Activated T-cell treated with anti-CD3 and anti-CD28 coated beads for 1 hour (primary cell): ENCODE measurements around the gene IPO11.

Source experiments
- DNase-seq: peaks from one replicate; pipeline ENCODE4 v3.0.0-alpha.2; 2020; ENCODE audit warnings: low read depth

IPO11 gene

GRCh38 chr5:62412549-62413329 lies at the start of gene IPO11:
Gene IPO11 (plus strand): TSS chr5:62412763. CDS start chr5:62437280, 24,517 bp downstream.
- peak; percentile 97 for DNase-seq

DNA sequence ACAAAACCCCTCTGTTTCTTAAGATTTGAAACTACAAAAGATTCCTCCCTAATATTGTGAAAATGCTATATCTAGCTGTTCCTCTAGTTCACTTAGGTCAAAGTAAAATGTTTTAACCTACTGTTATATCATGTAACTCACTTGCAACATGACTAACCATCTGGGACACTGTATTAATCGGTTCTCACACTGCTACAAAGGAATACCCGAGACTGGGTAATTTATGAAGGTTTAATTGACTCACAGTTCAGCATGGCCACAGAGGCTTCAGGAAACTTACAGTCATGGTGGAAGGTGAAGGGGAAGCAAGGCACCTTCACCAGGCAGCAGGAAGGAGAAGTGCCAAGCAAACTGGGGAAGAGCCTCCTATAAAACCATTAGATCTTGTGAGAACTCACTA lies 43.5 kb upstream of the IPO11 start:
- no peak for DNase-seq

GRCh38 chr5:62371409-62371808 lies 41.2 kb upstream of the IPO11 start:
- no peak for DNase-seq

GRCh38 chr5:62372600-62372999 lies 40.0 kb upstream of the IPO11 start:
- DNase-seq = no peak

- DNase-seq = no peak
These were observed 39.2 kb upstream of the IPO11 start for GRCh38 chr5:62373382-62373781.

DNA sequence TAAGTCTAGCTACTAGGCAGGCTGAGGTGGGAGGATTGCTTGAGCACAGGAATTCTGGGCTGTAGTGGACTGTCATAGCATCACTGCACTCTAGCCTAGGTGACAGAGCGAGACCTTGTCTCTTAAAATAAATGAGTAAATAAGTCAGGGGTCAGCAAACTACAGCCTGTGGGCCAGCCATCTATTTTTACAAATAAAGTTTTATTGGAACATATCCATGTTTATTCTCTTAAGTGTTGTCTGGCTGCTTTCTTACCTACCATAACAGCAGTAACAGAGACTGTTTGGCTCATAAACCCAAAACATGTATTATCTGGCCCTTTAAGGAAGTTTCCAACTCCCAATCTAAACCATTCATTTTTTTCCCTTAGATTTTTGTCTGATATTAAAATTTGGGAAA lies 38.5 kb upstream of the IPO11 start:
- no peak for DNase-seq

DNA sequence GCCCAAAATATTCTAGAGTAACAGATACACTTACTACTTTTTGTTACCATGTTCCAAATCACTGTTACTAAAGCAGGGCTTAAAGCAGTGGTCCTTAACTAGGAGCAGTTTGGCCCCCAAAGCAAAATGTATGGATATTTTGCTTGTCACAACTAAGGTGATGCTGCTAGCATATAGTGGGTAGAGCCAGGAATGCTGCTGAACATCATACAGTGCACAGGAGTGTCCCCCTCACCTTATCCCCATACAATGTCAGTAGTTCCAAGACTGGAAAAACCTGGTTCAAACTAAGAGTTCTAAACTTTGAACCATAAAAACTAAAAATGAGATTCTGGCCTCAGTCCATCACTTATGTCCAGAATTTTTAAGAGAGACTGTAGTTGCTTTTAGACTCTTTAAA lies 36.9 kb upstream of the IPO11 start:
- no peak for DNase-seq

GRCh38 chr5:62376064-62376463 lies 36.5 kb upstream of the IPO11 start:
- no peak for DNase-seq

GRCh38 chr5:62385131-62385530 lies 27.4 kb upstream of the IPO11 start:
- no peak for DNase-seq

DNA sequence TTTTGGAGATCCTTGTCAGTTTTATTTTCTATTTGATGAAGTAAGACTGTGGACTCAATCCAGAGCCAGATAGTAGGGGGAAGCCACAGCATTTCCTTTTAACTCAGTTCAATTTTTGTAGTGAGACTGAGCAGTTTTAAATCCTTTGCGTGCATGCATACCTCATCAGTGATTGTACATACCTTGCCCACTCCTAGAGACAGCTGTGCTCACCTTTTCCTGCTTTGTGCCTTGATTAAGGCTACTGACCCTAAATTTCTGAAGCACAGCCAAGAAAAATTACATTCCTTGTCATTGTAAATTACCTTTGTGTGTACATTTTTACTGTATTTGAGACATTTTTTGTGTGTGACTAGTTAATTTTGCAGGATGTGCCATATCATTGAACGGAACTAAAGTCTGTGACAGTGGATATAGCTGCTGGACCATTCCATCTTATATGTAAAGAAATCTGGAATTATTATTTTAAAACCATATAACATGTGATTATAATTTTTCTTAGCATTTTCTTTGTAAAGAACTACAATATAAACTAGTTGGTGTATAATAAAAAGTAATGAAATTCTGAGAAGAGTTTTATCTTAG lies 26.7 kb upstream of the IPO11 start:
- no peak for DNase-seq

DNA sequence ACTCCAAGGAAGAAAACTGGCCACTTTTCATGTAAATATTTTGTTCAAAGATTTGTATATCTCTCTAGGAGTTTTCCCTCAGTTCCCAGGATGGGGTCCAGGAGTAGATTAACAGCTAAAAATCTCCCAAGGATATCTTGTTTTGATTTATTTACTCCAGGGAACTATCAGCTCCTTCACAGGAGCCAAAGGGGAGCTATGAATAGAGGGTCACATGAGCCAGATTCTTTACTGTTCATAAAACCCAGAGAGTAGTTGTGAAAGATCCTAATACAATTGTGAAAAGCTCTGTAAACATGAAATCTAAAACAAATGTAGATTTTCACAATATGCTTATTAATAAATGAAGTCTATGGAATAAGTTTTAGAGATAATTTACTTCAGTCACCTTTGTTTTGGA lies 25.7 kb upstream of the IPO11 start:
- DNase-seq = no peak

DNA sequence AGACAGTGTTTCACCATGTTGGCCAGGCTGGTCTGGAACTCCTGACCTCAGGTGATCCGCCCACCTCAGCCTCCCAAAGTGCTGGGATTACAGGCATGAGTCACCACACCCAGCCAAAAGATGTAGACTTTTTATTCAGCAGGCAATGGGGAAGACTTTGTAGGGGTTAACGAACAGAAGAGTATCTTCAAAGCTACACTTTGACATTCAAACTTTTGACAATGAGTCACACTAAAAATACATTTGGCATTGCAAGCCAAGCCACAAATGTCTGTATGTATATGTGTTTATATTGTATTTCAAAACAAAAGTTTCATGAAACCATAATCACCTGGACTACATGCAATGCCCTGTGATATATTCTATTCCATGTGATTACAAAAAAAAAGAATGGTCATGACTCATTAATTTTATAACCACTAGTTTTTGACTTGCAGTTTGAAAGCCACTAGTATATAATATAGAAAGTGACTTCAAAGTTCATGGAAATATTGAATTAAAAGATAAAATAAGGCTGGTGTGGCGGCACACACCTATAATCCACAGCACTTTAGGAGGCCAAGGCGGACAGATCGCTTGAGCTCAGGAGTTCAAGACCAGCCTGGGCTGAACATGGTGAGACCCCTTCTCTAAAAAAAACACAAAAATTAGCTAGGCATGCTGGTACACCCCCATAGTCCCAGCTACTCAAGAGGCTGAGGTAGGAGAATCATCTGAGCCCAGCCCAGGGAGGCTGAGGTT lies 17.2 kb upstream of the IPO11 start:
- no peak for DNase-seq

DNA sequence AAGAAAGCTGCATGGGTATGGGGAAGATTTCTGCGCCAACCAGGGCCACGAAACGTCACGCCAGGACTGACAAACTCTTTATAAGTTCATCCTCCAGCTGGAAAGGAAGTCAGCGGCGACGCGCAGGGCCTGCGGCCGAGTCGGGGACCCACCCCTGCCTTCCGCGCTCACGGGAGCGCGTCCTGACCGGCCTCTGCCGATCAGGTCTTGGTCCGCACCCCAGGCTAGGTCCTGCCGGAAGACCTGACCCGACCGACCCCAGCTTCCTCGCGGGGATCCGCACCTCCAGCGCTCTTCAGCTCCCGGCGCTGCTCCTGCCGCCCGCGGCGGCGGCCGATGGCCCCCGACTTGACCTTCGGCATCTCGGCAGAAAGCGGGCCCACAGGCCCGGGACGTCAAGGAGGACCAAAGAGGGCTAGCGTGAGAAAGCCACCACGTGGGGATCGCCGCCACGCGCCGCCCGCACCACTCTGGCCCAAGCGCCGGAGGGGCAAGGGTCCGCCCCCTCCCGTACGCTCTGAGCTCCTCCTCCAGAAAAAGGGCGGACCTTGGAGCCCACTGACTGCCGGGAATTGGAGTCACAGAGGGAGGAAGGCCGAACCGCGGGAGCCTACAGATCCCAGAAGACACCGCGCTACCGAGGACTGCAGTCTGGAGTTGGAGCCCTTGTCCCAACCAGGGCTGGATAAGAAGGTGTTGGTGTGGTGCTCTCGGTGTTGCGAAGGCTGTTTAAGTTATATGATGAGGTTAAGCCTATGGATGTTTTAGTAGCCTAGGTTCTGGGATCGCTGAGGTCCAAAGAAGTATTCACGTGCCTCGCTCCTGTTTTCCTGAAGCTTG lies 8.9 kb upstream of the IPO11 start, which contains the start of gene DIMT1:
TSS of gene DIMT1 (minus strand) at position 495 of the 840 bp plus-strand sequence. CDS start at position 362, 133 bp downstream.
- DNase-seq = peak; percentile 82

DNA sequence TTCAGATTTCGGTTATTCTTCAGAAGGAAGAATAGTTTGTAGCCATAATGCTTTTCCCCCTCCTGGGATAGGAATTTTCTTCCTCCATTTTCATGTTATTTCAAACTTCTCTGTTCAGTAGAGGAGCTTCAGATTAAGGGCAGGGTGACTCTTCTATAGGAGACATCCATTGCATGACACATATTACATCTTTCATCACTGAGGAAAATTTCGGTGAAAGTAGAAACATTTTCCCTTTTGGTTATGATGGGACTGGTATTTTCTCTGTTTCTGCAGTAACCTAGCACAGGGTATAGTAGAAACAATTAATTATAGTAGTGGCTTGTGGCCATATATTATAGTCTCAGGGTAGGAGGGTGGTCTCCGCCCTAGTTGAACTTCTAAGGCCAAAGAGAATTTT lies 1.1 kb downstream of the IPO11 start:
- DNase-seq = no peak

DNA sequence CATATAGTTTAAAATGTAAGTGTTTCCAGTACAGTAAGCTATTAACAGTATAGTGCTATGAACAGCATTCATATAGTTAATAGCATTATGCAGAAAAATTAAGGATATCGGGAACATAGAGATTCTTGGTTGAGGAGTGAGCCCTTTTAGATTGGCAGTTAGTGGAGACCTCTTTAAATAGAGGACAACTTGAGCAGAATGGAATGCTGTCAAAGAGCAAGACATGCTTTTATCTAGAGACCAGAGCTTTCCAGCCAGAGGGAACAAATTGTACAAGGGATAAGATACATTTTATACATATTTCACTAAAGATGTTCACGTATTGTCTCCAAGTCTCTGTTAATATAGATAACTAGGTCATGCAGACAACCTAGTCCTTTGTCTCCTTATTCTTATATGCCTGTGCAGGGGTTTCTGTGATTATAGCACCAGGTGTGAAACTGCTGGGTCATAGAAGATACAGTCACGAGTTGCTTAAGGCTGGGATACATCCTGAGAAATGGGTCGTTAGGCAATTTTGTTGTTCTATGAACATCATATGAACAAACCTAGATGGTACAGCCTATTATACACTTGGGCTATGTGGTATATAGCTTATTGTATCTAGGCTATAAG lies 6.0 kb downstream of the IPO11 start:
- no peak for DNase-seq

- no peak for DNase-seq
These were observed 7.0 kb downstream of the IPO11 start for GRCh38 chr5:62419609-62420008.

DNA sequence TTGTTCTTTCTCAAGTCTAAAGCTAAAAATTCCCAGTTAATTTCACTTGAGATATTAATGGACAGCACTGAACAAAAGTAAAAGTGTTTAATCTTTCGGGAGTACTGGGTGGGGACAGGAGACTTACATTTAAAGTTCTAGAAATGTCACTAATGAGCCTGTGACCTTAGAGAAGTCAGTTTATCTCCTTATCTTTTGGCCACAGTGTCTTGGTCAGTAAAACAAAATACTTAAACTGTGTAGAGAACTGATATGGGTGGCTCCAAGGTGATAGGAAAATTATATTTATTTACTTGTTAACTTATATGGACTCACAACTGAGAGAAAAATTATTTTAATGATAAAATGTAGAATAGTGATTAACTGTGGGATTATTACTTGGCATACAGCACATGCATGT lies 8.9 kb downstream of the IPO11 start:
- DNase-seq = no peak

DNA sequence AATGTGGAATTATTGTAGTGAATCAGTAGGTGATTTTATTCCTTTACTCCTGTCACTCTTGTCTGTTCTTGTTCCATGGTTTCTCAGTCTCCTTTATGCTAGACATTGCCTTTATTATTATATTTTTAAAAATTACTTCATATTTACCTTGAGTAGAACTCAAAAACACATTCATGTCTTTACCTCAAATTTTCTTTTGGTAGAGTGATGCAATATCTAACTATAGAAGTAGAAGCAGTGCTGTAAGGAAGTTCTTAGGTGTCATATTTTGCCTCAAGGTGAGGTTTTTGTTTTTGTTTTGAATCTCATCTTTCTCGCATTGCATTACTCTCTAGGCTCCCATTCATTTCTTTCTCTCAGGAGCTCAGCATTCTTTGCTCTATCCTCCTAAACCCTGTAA lies 12.2 kb downstream of the IPO11 start:
- DNase-seq = no peak

- DNase-seq = no peak
These were observed 19.4 kb downstream of the IPO11 start for GRCh38 chr5:62431735-62432620.

GRCh38 chr5:62432621-62433064 lies 20.1 kb downstream of the IPO11 start:
- DNase-seq = no peak

DNA sequence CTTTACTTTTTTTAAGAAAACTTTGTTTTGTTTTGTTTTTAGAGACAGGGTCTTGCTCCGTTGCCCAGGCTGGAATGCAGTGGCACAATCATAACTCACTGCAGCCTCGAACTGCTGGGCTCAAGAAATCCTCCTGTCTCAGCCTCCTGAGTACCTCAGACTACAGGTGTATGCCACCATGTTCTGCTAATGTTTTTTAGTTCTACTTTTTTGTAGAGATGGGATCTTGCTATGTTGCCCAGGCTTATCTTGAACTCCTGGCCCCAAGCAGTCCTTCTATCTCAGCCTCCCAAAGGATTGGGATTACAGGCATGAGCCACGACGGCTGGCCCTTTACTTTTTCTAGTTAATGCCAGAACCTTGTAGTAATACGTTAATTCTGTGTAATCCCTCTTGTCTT lies 36.0 kb downstream of the IPO11 start:
- DNase-seq = no peak
